ENCODE measurements around the gene HIC1.

The HIC1 gene

GRCh38 chr17:2063261-2064146 is 8.6 kb downstream of the HIC1 start:
- TF ChIP-seq SPI1 (IDR thresholded peaks at IDR 0.05; ENCODE audit: borderline replicate concordance, low read depth) (no peak), REST (IDR thresholded peaks at IDR 0.05; ENCODE audit: insufficient replicate concordance, low read depth) (no peak), POLR2AphosphoS5 (IDR thresholded peaks at IDR 0.05; ENCODE audit: low read depth) (no peak), GABPA (IDR thresholded peaks at IDR 0.05; ENCODE audit: low read depth) (no peak), CTCF (IDR thresholded peaks at IDR 0.05; ENCODE audit: insufficient read depth, low read length) (no peak)
- H3K27ac ChIP-seq (replicated peaks), result no peak overlapping the region

DNA sequence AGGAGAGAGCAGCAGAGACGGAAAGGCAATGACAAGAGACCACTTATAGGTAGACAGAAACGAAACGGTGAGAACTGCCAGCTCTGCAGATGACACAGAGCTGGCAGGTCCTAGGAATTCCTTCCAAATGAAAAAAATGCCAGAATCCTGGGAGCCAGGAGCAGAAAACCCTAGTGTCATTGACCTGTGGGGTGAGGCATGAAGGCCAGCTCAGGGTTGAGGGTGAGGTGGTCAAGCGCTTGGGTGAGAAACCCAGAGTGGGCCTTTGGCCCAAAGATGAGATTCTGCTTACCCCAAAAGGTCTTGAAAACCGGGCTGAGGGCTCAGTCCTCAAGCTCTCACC is 9.2 kb downstream of the HIC1 start:
- no peak overlapping the region for H3K27ac ChIP-seq (replicated peaks)
- no peak for DNase-seq (ENCODE audit: low read depth in 1 of 2, low spot score in 1 of 2)
- no peaks in the 10 kb centered on the region for H3K27me3 ChIP-seq (ENCODE audit: insufficient read depth, poor library complexity, severe bottlenecking)
- no peak overlapping the region for H3K4me3 ChIP-seq (replicated peaks; ENCODE audit: insufficient read depth, low read length)
- TF ChIP-seq CTCF (IDR thresholded peaks at IDR 0.05; ENCODE audit: insufficient read depth, low read length) (no peak), POLR2AphosphoS5 (IDR thresholded peaks at IDR 0.05; ENCODE audit: low read depth) (no peak), REST (IDR thresholded peaks at IDR 0.05; ENCODE audit: insufficient replicate concordance, low read depth) (no peak), GABPA (IDR thresholded peaks at IDR 0.05; ENCODE audit: low read depth) (no peak), SPI1 (IDR thresholded peaks at IDR 0.05; ENCODE audit: borderline replicate concordance, low read depth) (no peak)

More at GRCh38 chr17:2063261-2064146, 8.6 kb downstream of the HIC1 start:
- Histone ChIP-seq H3K27me3 (ENCODE audit: insufficient read depth, poor library complexity, severe bottlenecking) (no peaks in the 10 kb centered on the region), H3K4me3 (replicated peaks; ENCODE audit: insufficient read depth, low read length) (no peak overlapping the region)
- no peak for DNase-seq (ENCODE audit: low read depth in 1 of 2, low spot score in 1 of 2)

DNA sequence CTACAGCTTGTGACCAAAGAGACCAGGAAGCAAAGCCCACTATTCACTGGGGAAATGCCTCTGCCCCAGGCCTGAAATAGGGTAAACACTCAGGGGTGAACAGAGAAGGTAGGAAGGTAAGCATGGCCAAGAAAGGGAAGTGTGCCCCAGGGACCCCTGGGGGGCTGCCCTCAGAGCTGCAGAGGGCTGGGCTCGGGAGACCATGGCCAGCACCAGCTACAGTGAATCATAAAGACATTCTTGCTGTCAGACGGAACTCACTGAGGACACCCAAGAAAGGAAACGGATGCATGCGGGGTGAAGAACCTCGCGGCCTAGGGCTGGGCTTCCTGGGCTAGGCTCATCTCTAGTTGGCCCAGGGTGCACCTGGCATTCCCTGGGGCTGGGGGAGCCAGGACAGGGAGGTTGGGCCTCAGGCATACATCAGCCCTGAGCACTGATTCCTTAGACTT is 9.6 kb downstream of the HIC1 start:
- Histone ChIP-seq H3K27me3 (ENCODE audit: insufficient read depth, poor library complexity, severe bottlenecking) (no peaks in the 10 kb centered on the region), H3K4me3 (replicated peaks; ENCODE audit: insufficient read depth, low read length) (no peak overlapping the region), H3K27ac (replicated peaks) (no peak overlapping the region)
- no peak for DNase-seq (ENCODE audit: low read depth in 1 of 2, low spot score in 1 of 2)
- TF ChIP-seq POLR2AphosphoS5 (IDR thresholded peaks at IDR 0.05; ENCODE audit: low read depth), result no peak
- no peak for TF ChIP-seq GABPA (IDR thresholded peaks at IDR 0.05; ENCODE audit: low read depth)
- no peak for TF ChIP-seq CTCF (IDR thresholded peaks at IDR 0.05; ENCODE audit: insufficient read depth, low read length)
- no peak for TF ChIP-seq REST (IDR thresholded peaks at IDR 0.05; ENCODE audit: insufficient replicate concordance, low read depth)
- TF ChIP-seq SPI1 (IDR thresholded peaks at IDR 0.05; ENCODE audit: borderline replicate concordance, low read depth), result no peak

Data from HL-60 (cell line).